ENCODE measurements around the gene STRN4. TPM values are rescaled to one million over a fixed set of nuclear protein-coding genes. Genes with fewer than 3 reads are reported as not detected.
"Not testable (repeated sequence)": the region's sequence is repeated elsewhere in the genome, so short reads cannot be mapped to it uniquely, and the experiment has no call there.

The STRN4 gene
- total RNA-seq, 1 experiment from 2014 or later: 134 TPM

DNA sequence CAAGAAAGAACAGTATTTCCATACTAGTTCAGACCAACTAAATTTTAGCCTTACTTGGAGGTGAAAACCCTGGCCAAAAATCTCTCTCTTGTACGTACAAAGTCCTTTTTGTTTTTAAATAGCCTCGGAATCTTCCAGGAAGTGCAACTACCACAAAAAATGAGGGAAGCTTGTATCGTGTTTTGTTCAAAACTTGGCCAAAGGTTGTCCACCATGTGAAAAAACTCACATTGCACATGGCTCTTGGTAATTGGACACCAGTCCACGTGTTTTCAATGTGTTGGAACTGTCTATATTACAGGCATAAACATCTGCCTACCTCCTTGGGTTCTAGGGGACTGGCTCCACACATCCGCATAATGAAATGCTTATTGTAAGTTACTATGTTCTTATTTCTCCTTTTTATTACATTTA, 15.2 kb upstream of the STRN4 start:
- ChIA-PET POLR2A (ENCODE audit: low non-redundant PET) (no interaction called here), CTCF (no interaction called here)
- H3K27ac ChIP-seq (ENCODE audit: low read depth, low read length, poor library complexity, severe bottlenecking): no peak overlapping the region
- H3K4me3 ChIP-seq (ENCODE audit: low read depth, low read length, poor library complexity, severe bottlenecking): no peak overlapping the region
- DNase-seq (ENCODE audit: low spot score): no peak
- no peaks in the 10 kb centered on the region for H3K27me3 ChIP-seq (replicated peaks; ENCODE audit: insufficient read depth, low read depth, low read length, poor library complexity)
- no peaks in the 10 kb centered on the region for H3K36me3 ChIP-seq (ENCODE audit: insufficient read depth, low read length, poor library complexity, severe bottlenecking)
- H3K9me3 ChIP-seq (ENCODE audit: low read depth, low read length, poor library complexity, severe bottlenecking): no peaks in the 10 kb centered on the region
- intact Hi-C loops (cut with micrococcal nuclease; ENCODE audit: unreplicated experiment): loop anchor here (2.0 kb wide), 1 partner anchor 73 kb away; no protein-coding TSS in a partner anchor
- BruUV-seq (replicated peaks): no TSS peak
- H3K4me1 ChIP-seq (ENCODE audit: insufficient read depth, low read length, poor library complexity, severe bottlenecking): no peaks in the 10 kb centered on the region
- TF ChIP-seq, protein P1, sequence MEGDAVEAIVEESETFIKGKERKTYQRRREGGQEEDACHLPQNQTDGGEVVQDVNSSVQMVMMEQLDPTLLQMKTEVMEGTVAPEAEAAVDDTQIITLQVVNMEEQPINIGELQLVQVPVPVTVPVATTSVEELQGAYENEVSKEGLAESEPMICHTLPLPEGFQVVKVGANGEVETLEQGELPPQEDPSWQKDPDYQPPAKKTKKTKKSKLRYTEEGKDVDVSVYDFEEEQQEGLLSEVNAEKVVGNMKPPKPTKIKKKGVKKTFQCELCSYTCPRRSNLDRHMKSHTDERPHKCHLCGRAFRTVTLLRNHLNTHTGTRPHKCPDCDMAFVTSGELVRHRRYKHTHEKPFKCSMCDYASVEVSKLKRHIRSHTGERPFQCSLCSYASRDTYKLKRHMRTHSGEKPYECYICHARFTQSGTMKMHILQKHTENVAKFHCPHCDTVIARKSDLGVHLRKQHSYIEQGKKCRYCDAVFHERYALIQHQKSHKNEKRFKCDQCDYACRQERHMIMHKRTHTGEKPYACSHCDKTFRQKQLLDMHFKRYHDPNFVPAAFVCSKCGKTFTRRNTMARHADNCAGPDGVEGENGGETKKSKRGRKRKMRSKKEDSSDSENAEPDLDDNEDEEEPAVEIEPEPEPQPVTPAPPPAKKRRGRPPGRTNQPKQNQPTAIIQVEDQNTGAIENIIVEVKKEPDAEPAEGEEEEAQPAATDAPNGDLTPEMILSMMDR (conservative IDR thresholded peaks at IDR 0.05; ENCODE audit: low read depth, low read length): no peak
- TF ChIP-seq EZH2 (IDR thresholded peaks at IDR 0.05; ENCODE audit: borderline replicate concordance, low read depth, low read length, poor library complexity, severe bottlenecking): no peak

DNA sequence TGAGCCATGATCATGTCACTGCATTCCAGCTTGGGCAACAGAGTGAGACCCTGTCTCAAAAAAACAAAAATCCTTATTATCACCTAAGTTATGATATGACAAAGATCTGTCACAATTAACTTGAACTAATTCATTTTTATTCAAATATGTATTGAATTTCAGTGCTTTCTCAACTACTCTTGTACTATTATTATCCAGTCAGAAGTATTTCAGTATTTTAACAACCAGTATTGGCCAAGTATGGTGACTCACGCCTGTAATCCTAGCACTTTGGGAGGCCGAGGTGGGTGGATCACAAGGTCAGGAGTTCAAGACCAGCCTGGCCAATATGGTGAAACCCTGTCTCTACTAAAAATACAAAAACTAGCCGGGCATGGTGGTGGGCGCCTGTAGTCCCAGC, 14.6 kb upstream of the STRN4 start:
- H3K4me3 ChIP-seq (ENCODE audit: low read depth, low read length, poor library complexity, severe bottlenecking); H3K4me1 ChIP-seq (ENCODE audit: insufficient read depth, low read length, poor library complexity, severe bottlenecking); CTCF ChIA-PET; BruUV-seq (replicated peaks); H3K9me3 ChIP-seq (ENCODE audit: low read depth, low read length, poor library complexity, severe bottlenecking); H3K36me3 ChIP-seq (ENCODE audit: insufficient read depth, low read length, poor library complexity, severe bottlenecking); H3K27me3 ChIP-seq (replicated peaks; ENCODE audit: insufficient read depth, low read depth, low read length, poor library complexity); H3K27ac ChIP-seq (ENCODE audit: low read depth, low read length, poor library complexity, severe bottlenecking); DNase-seq (ENCODE audit: low spot score); POLR2A ChIA-PET (ENCODE audit: low non-redundant PET): not testable (repeated sequence)
- intact Hi-C loops (cut with micrococcal nuclease; ENCODE audit: unreplicated experiment): loop anchor here (2.0 kb wide), 1 partner anchor 74 kb away; no protein-coding TSS in a partner anchor

DNA sequence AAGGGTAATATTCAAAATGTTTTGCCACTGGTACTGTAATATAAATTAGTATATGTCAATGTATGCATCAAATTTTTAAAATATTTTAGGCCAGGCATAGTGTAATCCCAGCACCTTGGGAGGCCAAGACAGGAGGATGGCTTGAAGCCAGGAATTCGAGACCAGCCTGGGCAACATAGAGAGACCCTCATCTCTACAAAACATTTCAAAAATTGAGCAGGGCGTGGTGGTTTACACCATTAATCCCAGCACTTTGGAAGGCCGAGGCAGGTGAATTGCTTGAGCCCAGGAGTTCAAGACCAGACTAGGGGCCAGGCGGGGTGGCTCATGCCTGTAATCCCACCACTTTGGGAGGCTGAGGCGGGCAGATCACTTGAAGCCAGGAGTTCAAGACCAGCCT, 14.1 kb upstream of the STRN4 start:
- TF ChIP-seq EZH2 (IDR thresholded peaks at IDR 0.05; ENCODE audit: borderline replicate concordance, low read depth, low read length, poor library complexity, severe bottlenecking): no peak
- TF ChIP-seq, protein P1 (conservative IDR thresholded peaks at IDR 0.05; ENCODE audit: low read depth, low read length): no peak
- no TSS peak for BruUV-seq (replicated peaks)
- Histone ChIP-seq H3K36me3 (ENCODE audit: insufficient read depth, low read length, poor library complexity, severe bottlenecking) (no peaks in the 10 kb centered on the region), H3K27ac (ENCODE audit: low read depth, low read length, poor library complexity, severe bottlenecking) (no peak overlapping the region), H3K27me3 (replicated peaks; ENCODE audit: insufficient read depth, low read depth, low read length, poor library complexity) (no peaks in the 10 kb centered on the region), H3K9me3 (ENCODE audit: low read depth, low read length, poor library complexity, severe bottlenecking) (no peaks in the 10 kb centered on the region), H3K4me3 (ENCODE audit: low read depth, low read length, poor library complexity, severe bottlenecking) (no peak overlapping the region), H3K4me1 (ENCODE audit: insufficient read depth, low read length, poor library complexity, severe bottlenecking) (no peaks in the 10 kb centered on the region)
- ChIA-PET POLR2A (ENCODE audit: low non-redundant PET) (no interaction called here), CTCF (no interaction called here)
- intact Hi-C loops (cut with micrococcal nuclease; ENCODE audit: unreplicated experiment): loop anchor here (2.0 kb wide), 1 partner anchor 74 kb away; no protein-coding TSS in a partner anchor
- no peak for DNase-seq (ENCODE audit: low spot score)

DNA sequence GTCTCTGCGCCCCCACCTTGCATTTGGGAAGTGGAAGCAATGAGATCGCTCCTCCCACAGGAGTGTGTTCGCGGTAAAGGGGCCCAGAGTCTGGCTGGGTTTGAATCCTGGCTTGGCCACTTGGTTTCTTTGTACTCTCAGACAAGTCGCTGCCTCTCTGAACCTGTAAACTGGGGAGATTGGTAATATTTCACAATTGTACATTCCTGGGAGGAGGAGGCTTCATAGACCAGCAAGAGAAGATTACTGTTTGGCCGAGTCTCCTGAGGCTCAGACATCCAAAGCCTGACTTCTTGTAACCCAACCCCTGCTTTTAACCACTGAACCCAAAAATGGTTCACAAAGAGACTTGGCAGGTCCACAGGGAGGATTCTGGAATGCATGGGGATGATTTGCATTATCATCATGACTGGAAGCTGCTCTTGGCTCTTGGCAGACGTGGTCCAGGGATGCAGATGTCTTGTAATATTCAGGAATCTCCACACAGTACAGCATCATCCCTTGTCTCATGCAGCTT, 13.6 kb upstream of the STRN4 start:
- ChIA-PET CTCF (no interaction called here), POLR2A (ENCODE audit: low non-redundant PET) (no interaction called here)
- no peak overlapping the region for H3K4me3 ChIP-seq (ENCODE audit: low read depth, low read length, poor library complexity, severe bottlenecking)
- no TSS peak for BruUV-seq (replicated peaks)
- no peak overlapping the region for H3K27ac ChIP-seq (ENCODE audit: low read depth, low read length, poor library complexity, severe bottlenecking)
- intact Hi-C loops (cut with micrococcal nuclease; ENCODE audit: unreplicated experiment): loop anchor here (2.0 to 5.0 kb wide), 2 partner anchors 75 to 232 kb away; no protein-coding TSS in a partner anchor
- no peaks in the 10 kb centered on the region for H3K36me3 ChIP-seq (ENCODE audit: insufficient read depth, low read length, poor library complexity, severe bottlenecking)
- DNase-seq (ENCODE audit: low spot score): no peak
- no peaks in the 10 kb centered on the region for H3K9me3 ChIP-seq (ENCODE audit: low read depth, low read length, poor library complexity, severe bottlenecking)
- TF ChIP-seq, protein P1 (conservative IDR thresholded peaks at IDR 0.05; ENCODE audit: low read depth, low read length): no peak
- no peak for TF ChIP-seq EZH2 (IDR thresholded peaks at IDR 0.05; ENCODE audit: borderline replicate concordance, low read depth, low read length, poor library complexity, severe bottlenecking)
- no peaks in the 10 kb centered on the region for H3K4me1 ChIP-seq (ENCODE audit: insufficient read depth, low read length, poor library complexity, severe bottlenecking)
- no peaks in the 10 kb centered on the region for H3K27me3 ChIP-seq (replicated peaks; ENCODE audit: insufficient read depth, low read depth, low read length, poor library complexity)

All from A673 (cell line).